DND-41 (cell line): ENCODE measurements around the gene IQCE.
"Not testable (repeated sequence)": the region's sequence is repeated elsewhere in the genome, so short reads cannot be mapped to it uniquely, and the experiment has no call there.

Source experiments
- CTCF ChIP-seq: IDR thresholded peaks from 2 replicates; pipeline ENCODE4 v1.5.1; 2012; ENCODE audit warnings: borderline replicate concordance, low read length, moderate library complexity, mild to moderate bottlenecking; ENCODE audit not compliant: poor library complexity, severe bottlenecking; ENCODE audit errors: extremely low read depth
- EZH2 ChIP-seq: IDR thresholded peaks from 3 replicates; pipeline ENCODE4 v1.6.1; 2012; ENCODE audit warnings: borderline replicate concordance, low read depth, mild to moderate bottlenecking, moderate library complexity, low read length, inconsistent platforms; ENCODE audit not compliant: severe bottlenecking

DNA sequence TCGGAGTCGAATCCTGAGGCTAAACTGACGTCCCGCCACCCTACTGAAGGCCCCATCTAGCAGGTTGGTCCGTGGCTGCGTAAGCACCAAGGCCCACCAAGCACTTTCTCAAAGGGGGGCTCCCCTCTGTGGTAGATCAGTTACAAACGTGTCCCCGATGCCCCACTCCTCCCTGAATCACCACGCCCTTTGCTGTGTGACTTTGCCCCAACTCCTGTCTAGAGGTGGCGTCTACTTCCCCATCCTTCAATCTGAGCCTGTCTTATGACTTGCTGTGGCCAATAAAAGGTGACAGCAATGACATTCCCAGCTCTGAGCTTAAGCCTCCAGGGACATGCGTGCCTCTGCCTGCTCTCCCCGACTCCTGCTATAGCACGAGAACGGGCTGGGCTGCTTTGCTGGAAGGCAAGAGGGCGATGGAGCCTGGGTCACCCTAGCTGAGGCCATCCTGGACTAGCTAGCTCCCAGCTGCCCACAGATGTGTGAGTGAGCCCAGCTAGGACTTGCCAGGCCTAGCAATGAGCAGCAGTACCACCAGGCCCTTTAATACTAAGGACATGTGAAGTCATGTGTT, 26.5 kb upstream of the IQCE start:
- TF ChIP-seq CTCF, EZH2: not testable (repeated sequence)
